RWPE1 (cell line): ENCODE measurements around the gene CAD.

Source experiments
- CTCF ChIA-PET: fragments of 350-600 bp; sonication (Branson Sonifier 250); formaldehyde crosslinking; extraction: SDS; loops from one replicate; lab custom pipeline; 2021; lab: Yijun Ruan, JAX
- POLR2A ChIA-PET: fragments of 400-600 bp; formaldehyde crosslinking; extraction: SDS; loops from one replicate; lab custom pipeline; 2020; ENCODE audit warnings: antibody characterized with exemption; ENCODE audit not compliant: low non-redundant PET; lab: Yijun Ruan, JAX
- DNase-seq: peaks from one replicate; pipeline ENCODE4 v3.0.0; 2012; ENCODE audit warnings: low spot score
- H3K27ac ChIP-seq: fragments of 450-650 bp; 2 replicates; pipeline ENCODE4 v1.5.1; 2017
- CTCF ChIP-seq: fragments of 450-650 bp; conservative IDR thresholded peaks from 2 replicates; pipeline ENCODE4 v1.5.1; 2017; ENCODE audit warnings: low read depth, mild to moderate bottlenecking

Gene CAD

GRCh38 chr2:27249891-27250651 is 32.9 kb downstream of the CAD start:
- DNase-seq, result no peak
- no peak for TF ChIP-seq CTCF
- POLR2A ChIA-PET, result no interaction called here
- CTCF ChIA-PET, result no interaction called here
- H3K27ac ChIP-seq, result no peak overlapping the region

GRCh38 chr2:27250652-27251379 is 33.6 kb downstream of the CAD start:
- ChIA-PET CTCF (no interaction called here), POLR2A (no interaction called here)
- TF ChIP-seq CTCF, result no peak
- DNase-seq, result no peak
- no peak overlapping the region for H3K27ac ChIP-seq

- POLR2A ChIA-PET, result no interaction called here
- CTCF ChIA-PET, result no interaction called here
- no peak overlapping the region for H3K27ac ChIP-seq
- no peak for TF ChIP-seq CTCF
- DNase-seq, result no peak
Observed at GRCh38 chr2:27251766-27252165, 34.6 kb downstream of the CAD start.

GRCh38 chr2:27255187-27255586 is 38.0 kb downstream of the CAD start:
- TF ChIP-seq CTCF, result no peak
- POLR2A ChIA-PET, result interaction anchor here (0.5 kb wide), 1 partner anchor 13 kb away, joined by 8 read pairs; no protein-coding TSS in a partner anchor
- CTCF ChIA-PET, result no interaction called here
- H3K27ac ChIP-seq, result no peak overlapping the region
- no peak for DNase-seq

- ChIA-PET POLR2A (interaction anchor here (0.5 kb wide), 1 partner anchor 12 kb away, joined by 8 read pairs; no protein-coding TSS in a partner anchor), CTCF (no interaction called here)
- H3K27ac ChIP-seq, result no peak overlapping the region
- TF ChIP-seq CTCF, result no peak
- no peak for DNase-seq
Observed at GRCh38 chr2:27255660-27256059, 38.5 kb downstream of the CAD start.

GRCh38 chr2:27256855-27257454 is 39.8 kb downstream of the CAD start:
- CTCF ChIA-PET, result no interaction called here
- no peak overlapping the region for H3K27ac ChIP-seq
- POLR2A ChIA-PET, result no interaction called here
- TF ChIP-seq CTCF, result no peak
- DNase-seq, result no peak
